B cell (primary cell): Measurements from ENCODE around the gene CEACAM19. TPM values are rescaled to one million over a fixed set of nuclear protein-coding genes. Genes with fewer than 3 reads are reported as not detected.

ENCODE experiments used
- ATAC-seq: fragments of 200-7000 bp; cut with Tn5 transposase; one replicate; pipeline ENCODE4 v1.10.0; 2021; ENCODE audit warnings: low read depth, mild to moderate bottlenecking, moderate number of reproducible peaks, moderate library complexity
- CTCF ChIA-PET: fragments of 350-600 bp; sonication (Branson Sonifier 250); formaldehyde crosslinking; loops from one replicate; lab custom pipeline; 2021; ENCODE audit warnings: antibody characterized with exemption, inconsistent platforms; lab: Charles Lee
- POLR2A ChIA-PET: fragments of 350-600 bp; sonication (Branson Sonifier 250); formaldehyde crosslinking; loops from one replicate; lab custom pipeline; 2021; ENCODE audit warnings: antibody characterized with exemption; lab: Charles Lee
- DNase-seq: peaks from one replicate; pipeline ENCODE4 v3.0.0; 2013
- H2AFZ ChIP-seq: 2 replicates; pipeline ENCODE4 v1.6.1; 2012; ENCODE audit warnings: mild to moderate bottlenecking, low read depth, low read length; ENCODE audit not compliant: insufficient read depth, poor library complexity, severe bottlenecking
- H3K27ac ChIP-seq, 2 donors: 1 replicate in 1 of 2; 2 replicates in 1 of 2; pipeline ENCODE4 v1.5.1; 2012 to 2013; ENCODE audit warnings: low read length in 2 of 2, mild to moderate bottlenecking in 2 of 2, moderate library complexity in 1 of 2
- H3K27me3 ChIP-seq, 4 experiments: fragments of 200-600 bp in 1 of 4; sonication (generic) in 1 of 4; replicated peaks in 1 of 4; 1 replicate in 2 of 4; 2 replicates in 2 of 4; pipeline versions ENCODE4 v1.6.1 to v1.7.0; 2013 to 2016; ENCODE audit warnings: low read length in 3 of 4, mild to moderate bottlenecking in 2 of 4, mixed read lengths in 1 of 4, moderate library complexity in 1 of 4; ENCODE audit not compliant: insufficient read depth in 4 of 4, control insufficient read depth in 3 of 4; ENCODE audit errors: control extremely low read depth in 1 of 4
- H3K36me3 ChIP-seq, 2 experiments: replicated peaks in 1 of 2; 1 replicate in 1 of 2; 2 replicates in 1 of 2; pipeline versions ENCODE4 v1.6.1 to v1.7.1; 2013; ENCODE audit warnings: low read length in 1 of 2; ENCODE audit not compliant: insufficient read depth in 2 of 2, control insufficient read depth in 1 of 2; ENCODE audit errors: control extremely low read depth in 1 of 2, extremely low read depth in 1 of 2
- H3K4me1 ChIP-seq, 2 donors: fragments of 200-600 bp in 1 of 2; sonication (generic) in 1 of 2; 1 replicate in 1 of 2; 2 replicates in 1 of 2; pipeline versions ENCODE4 v1.5.1 to v1.6.1; 2013 to 2017; ENCODE audit warnings: low read length in 2 of 2; ENCODE audit not compliant: control insufficient read depth in 2 of 2, insufficient read depth in 2 of 2
- H3K4me2 ChIP-seq: replicated peaks from 2 replicates; pipeline ENCODE3; 2012; ENCODE audit warnings: mild to moderate bottlenecking, low read depth, low read length; ENCODE audit not compliant: poor library complexity, severe bottlenecking
- H3K4me3 ChIP-seq, 5 experiments: fragments of 200-600 bp in 1 of 5; sonication (generic) in 1 of 5; 1 replicate in 3 of 5; 2 replicates in 2 of 5; pipeline versions ENCODE4 v1.5.1 to v1.7.0; 2011 to 2016; ENCODE audit warnings: low read length in 4 of 5, mild to moderate bottlenecking in 4 of 5, low read depth in 2 of 5, control low read depth in 1 of 5, moderate library complexity in 1 of 5; ENCODE audit not compliant: insufficient read depth in 1 of 5; ENCODE audit errors: control extremely low read depth in 1 of 5, extremely low read depth in 1 of 5
- H3K79me2 ChIP-seq: fragments of 200-600 bp; sonication (generic); one replicate; pipeline ENCODE4 v1.6.0; 2016; ENCODE audit warnings: low read length; ENCODE audit not compliant: control insufficient read depth, insufficient read depth
- H3K9ac ChIP-seq: fragments of 200-600 bp; sonication (generic); 2 replicates; pipeline ENCODE4 v1.6.1; 2017; ENCODE audit warnings: mild to moderate bottlenecking, low read length, moderate library complexity
- H3K9me3 ChIP-seq, 3 donors: one replicate each; pipeline versions ENCODE4 v1.6.1 to v1.7.1; 2013; ENCODE audit warnings: low read length in 2 of 3; ENCODE audit not compliant: control insufficient read depth in 2 of 3, insufficient read depth in 1 of 3; ENCODE audit errors: control extremely low read depth in 1 of 3
- H4K20me1 ChIP-seq: 2 replicates; pipeline ENCODE4 v1.6.0; 2012; ENCODE audit warnings: mild to moderate bottlenecking, low read length; ENCODE audit not compliant: insufficient read depth, control insufficient read depth, poor library complexity, severe bottlenecking
- H3K27ac Mint-ChIP-seq: one replicate; pipeline ENCODE4 v1.8.0; 2021; ENCODE audit warnings: mixed read lengths
- H3K27me3 Mint-ChIP-seq: one replicate; pipeline ENCODE4 v1.8.0; 2021; ENCODE audit warnings: mixed read lengths
- H3K4me1 Mint-ChIP-seq: one replicate; pipeline ENCODE4 v1.8.0; 2021; ENCODE audit warnings: mixed read lengths
- H3K4me3 Mint-ChIP-seq: one replicate; pipeline ENCODE4 v1.8.0; 2021; ENCODE audit warnings: mixed read lengths
- H3K9me3 Mint-ChIP-seq: one replicate; pipeline ENCODE4 v1.8.0; 2022; ENCODE audit warnings: mixed read lengths; ENCODE audit not compliant: insufficient read depth
- EZH2 ChIP-seq: IDR thresholded peaks from 2 replicates; pipeline ENCODE4 v1.6.1; 2012; ENCODE audit warnings: borderline replicate concordance, low read depth, mild to moderate bottlenecking, moderate library complexity, low read length; ENCODE audit not compliant: insufficient read depth, poor library complexity, severe bottlenecking
- WGBS: methylation state at CpG from one replicate; pipeline ENCODE4 v1.1.5; 2013; ENCODE audit warnings: missing lambda C conversion rate; ENCODE audit not compliant: insufficient coverage; 5-methylcytosine and 5-hydroxymethylcytosine counted together
- intact Hi-C: fragments of 100-400 bp; cut with micrococcal nuclease; formaldehyde crosslinking; loops from one replicate; pipeline ENCODE4 v1.10.0; 2022
- polyA plus RNA-seq: library from polyadenylated mRNA; depleted of rRNA; stranded (reverse); fragments of >200 nt; gene quantifications from 2 replicates; pipeline ENCODE4 v1.2.3, GENCODE V29; 2012
- total RNA-seq, 2 donors: library from RNA; stranded (reverse); fragments of 120-200 nt in 1 of 2; gene quantifications; 1 replicate in 1 of 2; 2 replicates in 1 of 2; pipeline versions ENCODE4 v1.2.3 to v1.2.4, GENCODE V29; 2013 to 2022
- TF ChIP-seq, protein P1 (sequence below): fragments of 200-600 bp; IDR thresholded peaks from one replicate; pipeline ENCODE4 v1.8.0; 2022; ENCODE audit warnings: antibody characterized with exemption, mild to moderate bottlenecking

CEACAM19 gene
- total and polyA plus RNA-seq, 2 donors (not counting 1 experiment from before 2014, with no cell fraction given), result not detected

DNA sequence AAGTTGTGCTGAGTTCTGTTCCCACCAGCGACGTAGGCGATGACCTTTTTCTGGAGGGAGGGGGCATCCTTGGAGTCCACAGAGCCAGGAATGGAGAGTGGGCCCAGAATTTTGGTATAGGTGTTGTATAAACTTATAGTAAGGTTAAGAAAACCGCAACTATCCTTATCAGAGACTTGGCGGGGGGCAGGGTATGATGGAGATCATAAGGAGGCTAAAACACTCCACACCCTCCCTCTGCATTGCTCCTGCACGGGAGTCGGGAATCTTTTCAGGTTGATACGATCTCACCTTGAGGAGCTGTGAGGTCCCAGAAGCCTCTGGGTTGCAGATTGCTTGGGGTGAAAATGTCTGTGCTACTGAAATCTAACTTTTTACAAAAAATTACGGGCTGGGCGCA is 6.3 kb upstream of the CEACAM19 start:
- Mint-ChIP-seq H3K4me3 (no peak overlapping the region), H3K4me1 (no peaks in the 10 kb centered on the region), H3K9me3 (no peaks in the 10 kb centered on the region), H3K27ac (no peak overlapping the region), H3K27me3 (peaks cover 6% of the 10 kb centered on the region)
- Histone ChIP-seq H4K20me1 (no peaks in the 10 kb centered on the region), H3K27ac (no peak overlapping the region), H2AFZ (no peak overlapping the region), H3K9ac (no peak overlapping the region), H3K4me2 (no peak overlapping the region), H3K4me1 (no peaks in the 10 kb centered on the region), H3K27me3 (no peaks in the 10 kb centered on the region), H3K9me3 (no peaks in the 10 kb centered on the region), H3K79me2 (no peaks in the 10 kb centered on the region), H3K4me3 (no peak overlapping the region), H3K36me3 (no peaks in the 10 kb centered on the region)
- ChIA-PET POLR2A (no interaction called here), CTCF (interaction anchor here (0.7 kb wide), 1 partner anchor 60 kb away, joined by 4 read pairs; no protein-coding TSS in a partner anchor)
- ATAC-seq (no peak), DNase-seq (no peak)
- 100% methylated on average over 4 of the region's 10 CpGs for WGBS
- intact Hi-C loops, result no loop called here
- no peak for TF ChIP-seq EZH2
- TF ChIP-seq, protein P1, sequence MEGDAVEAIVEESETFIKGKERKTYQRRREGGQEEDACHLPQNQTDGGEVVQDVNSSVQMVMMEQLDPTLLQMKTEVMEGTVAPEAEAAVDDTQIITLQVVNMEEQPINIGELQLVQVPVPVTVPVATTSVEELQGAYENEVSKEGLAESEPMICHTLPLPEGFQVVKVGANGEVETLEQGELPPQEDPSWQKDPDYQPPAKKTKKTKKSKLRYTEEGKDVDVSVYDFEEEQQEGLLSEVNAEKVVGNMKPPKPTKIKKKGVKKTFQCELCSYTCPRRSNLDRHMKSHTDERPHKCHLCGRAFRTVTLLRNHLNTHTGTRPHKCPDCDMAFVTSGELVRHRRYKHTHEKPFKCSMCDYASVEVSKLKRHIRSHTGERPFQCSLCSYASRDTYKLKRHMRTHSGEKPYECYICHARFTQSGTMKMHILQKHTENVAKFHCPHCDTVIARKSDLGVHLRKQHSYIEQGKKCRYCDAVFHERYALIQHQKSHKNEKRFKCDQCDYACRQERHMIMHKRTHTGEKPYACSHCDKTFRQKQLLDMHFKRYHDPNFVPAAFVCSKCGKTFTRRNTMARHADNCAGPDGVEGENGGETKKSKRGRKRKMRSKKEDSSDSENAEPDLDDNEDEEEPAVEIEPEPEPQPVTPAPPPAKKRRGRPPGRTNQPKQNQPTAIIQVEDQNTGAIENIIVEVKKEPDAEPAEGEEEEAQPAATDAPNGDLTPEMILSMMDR, result no peak

DNA sequence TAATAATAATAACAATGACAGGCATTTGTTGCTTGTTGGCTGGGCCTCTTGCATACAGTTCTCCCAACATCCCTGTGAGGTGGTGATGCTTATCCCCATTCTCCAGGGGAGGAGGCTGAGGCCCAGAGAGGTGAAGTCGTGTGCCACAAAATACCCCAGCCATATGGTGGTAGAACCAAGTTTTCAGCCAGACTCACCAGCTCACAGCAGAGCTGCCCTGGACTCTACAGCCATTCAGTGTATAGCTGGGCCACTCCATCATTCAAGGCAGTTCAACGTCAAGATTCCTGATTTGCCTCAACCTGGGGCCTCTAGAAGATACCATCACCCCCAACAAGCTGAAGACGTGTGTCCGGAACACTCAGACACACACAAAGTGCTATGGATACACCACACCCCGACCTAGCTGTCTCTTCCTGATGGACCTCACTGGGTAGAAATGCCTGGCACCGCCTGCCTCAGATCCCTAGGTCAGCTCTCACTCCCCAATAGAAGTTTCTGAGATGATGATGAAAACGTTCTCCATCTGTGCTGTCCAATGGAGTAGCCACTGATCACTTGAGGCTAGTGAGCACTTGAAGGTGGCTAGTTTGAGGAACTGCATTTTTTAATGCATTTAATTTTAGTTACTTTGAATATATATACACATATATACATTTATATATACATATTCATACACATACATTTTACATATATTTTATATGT is 4.3 kb upstream of the CEACAM19 start:
- Mint-ChIP-seq H3K4me1 (no peaks in the 10 kb centered on the region), H3K27me3 (peaks cover 6% of the 10 kb centered on the region), H3K27ac (no peak overlapping the region), H3K4me3 (no peak overlapping the region), H3K9me3 (no peaks in the 10 kb centered on the region)
- ATAC-seq (no peak), DNase-seq (no peak)
- no peak for TF ChIP-seq EZH2
- TF ChIP-seq, protein P1, result no peak
- H3K4me2 ChIP-seq, result no peak overlapping the region
- no peak overlapping the region for H3K9ac ChIP-seq
- no peak overlapping the region for H2AFZ ChIP-seq
- POLR2A ChIA-PET, result no interaction called here
- H3K4me3 ChIP-seq, result no peak overlapping the region
- H3K27me3 ChIP-seq, result no peaks in the 10 kb centered on the region
- H3K79me2 ChIP-seq, result no peaks in the 10 kb centered on the region
- H3K9me3 ChIP-seq, result peaks cover 0 to 3% (median 0%) of the 10 kb centered on the region in 3 donors
- CTCF ChIA-PET, result no interaction called here
- intact Hi-C loops, result no loop called here
- 80% methylated on average over 5 of the region's 7 CpGs for WGBS
- H3K27ac ChIP-seq, result no peak overlapping the region
- no peaks in the 10 kb centered on the region for H3K4me1 ChIP-seq
- H4K20me1 ChIP-seq, result no peaks in the 10 kb centered on the region
- H3K36me3 ChIP-seq, result no peaks in the 10 kb centered on the region
